Endodermal cell (in vitro differentiated cells): ENCODE measurements around the gene NEK8. TPM values are rescaled to one million over a fixed set of nuclear protein-coding genes. Genes with fewer than 3 reads are reported as not detected.

Source experiments
- DNase-seq: peaks from one replicate; pipeline ENCODE4 v3.0.0-alpha.2; 2017
- H3K27ac ChIP-seq: 2 replicates; pipeline ENCODE4 v1.5.1; 2013; ENCODE audit warnings: mild to moderate bottlenecking, low read depth, low read length, moderate library complexity
- H3K27me3 ChIP-seq: 2 replicates; pipeline ENCODE4 v1.6.1; 2013; ENCODE audit warnings: mild to moderate bottlenecking, low read length, moderate library complexity; ENCODE audit not compliant: insufficient read depth, control insufficient read depth, poor library complexity, severe bottlenecking
- H3K36me3 ChIP-seq: 2 replicates; pipeline ENCODE4 v1.7.0; 2013; ENCODE audit warnings: mild to moderate bottlenecking, low read length, moderate library complexity; ENCODE audit not compliant: control insufficient read depth, insufficient read depth
- H3K4me1 ChIP-seq: one replicate; pipeline ENCODE4 v1.7.0; 2013; ENCODE audit warnings: low read length; ENCODE audit not compliant: control insufficient read depth, insufficient read depth
- H3K4me3 ChIP-seq: 2 replicates; pipeline ENCODE4 v1.5.1; 2013; ENCODE audit warnings: mild to moderate bottlenecking, low read length, moderate library complexity
- H3K9ac ChIP-seq: 2 replicates; pipeline ENCODE4 v1.6.1; 2013; ENCODE audit warnings: mild to moderate bottlenecking, low read length, moderate library complexity; ENCODE audit not compliant: poor library complexity, severe bottlenecking; ENCODE audit errors: extremely low read depth
- H3K9me3 ChIP-seq: 2 replicates; pipeline ENCODE4 v1.6.1; 2013; ENCODE audit warnings: mild to moderate bottlenecking, low read length, moderate library complexity; ENCODE audit not compliant: control insufficient read depth
- H3K27ac Mint-ChIP-seq: 2 replicates; pipeline ENCODE4 v1.8.0; 2020; ENCODE audit warnings: mixed read lengths
- H3K27me3 Mint-ChIP-seq: 2 replicates; pipeline ENCODE4 v1.8.0; 2021; ENCODE audit warnings: mild to moderate bottlenecking, mixed read lengths; ENCODE audit not compliant: insufficient read depth
- H3K36me3 Mint-ChIP-seq: 2 replicates; pipeline ENCODE4 v1.8.0; 2020; ENCODE audit warnings: low read depth, mixed read lengths
- H3K4me1 Mint-ChIP-seq: 2 replicates; pipeline ENCODE4 v1.8.0; 2020; ENCODE audit warnings: mixed read lengths
- H3K4me3 Mint-ChIP-seq: 2 replicates; pipeline ENCODE4 v1.8.0; 2020; ENCODE audit warnings: mild to moderate bottlenecking, moderate library complexity, mixed read lengths
- H3K9me3 Mint-ChIP-seq: 2 replicates; pipeline ENCODE4 v1.8.0; 2020; ENCODE audit warnings: mild to moderate bottlenecking, mixed read lengths
- CTCF ChIP-seq: fragments of 200-600 bp; sonication (generic); conservative IDR thresholded peaks from 2 replicates; pipeline ENCODE4 v1.5.0; 2021; ENCODE audit warnings: antibody characterized with exemption, mild to moderate bottlenecking
- WGBS, 2 experiments: methylation state at CpG; one replicate each; pipeline versions ENCODE4 v1.1.5 to v1.1.7; 2013; ENCODE audit warnings: missing lambda C conversion rate in 2 of 2, mixed read lengths in 1 of 2; ENCODE audit not compliant: insufficient coverage in 1 of 2, insufficient read length in 1 of 2; 5-methylcytosine and 5-hydroxymethylcytosine counted together
- total RNA-seq, 2 donors: library from RNA; stranded (reverse); fragmentation: NEBNext Ultra II Directional in 1 of 2; extraction: Animal tissue kit (Norgen Biotek cat#: 25700) in 1 of 2; gene quantifications; 2 replicates in 1 of 2; 3 replicates in 1 of 2; pipeline ENCODE4 v1.2.1, GENCODE V29; 2021

Gene NEK8
- total RNA-seq, 2 donors from 2014 or later = 11.2 to 15.7 TPM

- Mint-ChIP-seq H3K36me3 (peaks cover 58% of the 10 kb centered on the region), H3K4me1 (peaks cover 18% of the 10 kb centered on the region), H3K27me3 (no peaks in the 10 kb centered on the region), H3K27ac (no peak overlapping the region), H3K4me3 (no peak overlapping the region), H3K9me3 (no peaks in the 10 kb centered on the region)
- no peak for DNase-seq
- no peaks in the 10 kb centered on the region for H3K27me3 ChIP-seq
- H3K4me1 ChIP-seq = peaks cover 9% of the 10 kb centered on the region
- H3K9ac ChIP-seq = no peak overlapping the region
- peaks cover 56% of the 10 kb centered on the region for H3K36me3 ChIP-seq
- no peak overlapping the region for H3K4me3 ChIP-seq
- no peak overlapping the region for H3K27ac ChIP-seq
- TF ChIP-seq CTCF = no peak
- WGBS, 2 experiments = 95 to 97% methylated on average over 11 to 18 of the region's 18 CpGs
- H3K9me3 ChIP-seq = no peaks in the 10 kb centered on the region
These were observed 30.8 kb downstream of the NEK8 start for GRCh38 chr17:28759256-28759865.

GRCh38 chr17:28760601-28761562 is 32.3 kb downstream of the NEK8 start:
- peak; percentile 94 for DNase-seq
- no peak overlapping the region for H3K9ac ChIP-seq

More at GRCh38 chr17:28760601-28761562, 32.3 kb downstream of the NEK8 start:
- no peak for TF ChIP-seq CTCF
- H3K4me3 ChIP-seq = no peak overlapping the region
- H3K36me3 ChIP-seq = peaks cover 68% of the 10 kb centered on the region
- Mint-ChIP-seq H3K4me3 (no peak overlapping the region), H3K9me3 (no peaks in the 10 kb centered on the region), H3K27ac (peak overlapping the region; percentile 86), H3K36me3 (peaks cover 65% of the 10 kb centered on the region), H3K27me3 (no peaks in the 10 kb centered on the region), H3K4me1 (peaks cover 22% of the 10 kb centered on the region)
- H3K9me3 ChIP-seq = no peaks in the 10 kb centered on the region
- 24 to 37% methylated on average over 6 to 9 of the region's 9 CpGs for WGBS, 2 experiments
- peaks cover 9% of the 10 kb centered on the region for H3K4me1 ChIP-seq
- peak overlapping the region; percentile 68 for H3K27ac ChIP-seq
- no peaks in the 10 kb centered on the region for H3K27me3 ChIP-seq
